K562 (cell line): ENCODE measurements around the gene LCP2. TPM values are rescaled to one million over a fixed set of nuclear protein-coding genes. Genes with fewer than 3 reads are reported as not detected.
A peak's percentile ranks its signal among the peaks of the same experiment; 100 is the strongest.

Experiments used
- CHD7 ChIP-seq: fragments of 200-600 bp; sonication (generic); IDR thresholded peaks from one replicate; pipeline ENCODE4 v1.6.1; 2012; ENCODE audit warnings: mild to moderate bottlenecking, low read depth, low read length, inconsistent platforms
- POLR3G ChIP-seq: IDR thresholded peaks from 2 replicates; pipeline ENCODE4 v1.6.1; 2011; ENCODE audit not compliant: insufficient read length, insufficient replicate concordance; ENCODE audit errors: extremely low read depth
- TRIM28 ChIP-seq: fragments of 450-650 bp; IDR thresholded peaks from 2 replicates; pipeline ENCODE4 v1.6.1; 2017
- polyA plus RNA-seq, 8 experiments: library from polyadenylated mRNA; depleted of rRNA in 4 of 8; stranded (reverse) in 5 of 8; unstranded in 3 of 8; fragments of >200 nt; fragmentation: Nextera tagmentation in 2 of 8; fragmentation: Illumina TruSeq in 1 of 8; extraction: Ambion mirVana in 2 of 8; extraction: Trizol in 1 of 8; gene quantifications; 2 replicates each; pipeline versions ENCODE4 v1.2.1 to v1.2.3, GENCODE V29; 2011 to 2014; ENCODE audit warnings: inconsistent platforms in 1 of 8, missing spikeins in 1 of 8
- total RNA-seq, 7 experiments: library from RNA; depleted of rRNA in 6 of 7; stranded (reverse); fragments of >200 nt in 6 of 7; fragmentation: Illumina TruSeq in 2 of 7; extraction: Trizol in 2 of 7; gene quantifications; 2 replicates each; pipeline versions ENCODE4 v1.2.1 to v1.2.3, GENCODE V29; 2011 to 2021; ENCODE audit warnings: low replicate concordance in 1 of 7

Gene LCP2
- total and polyA plus RNA-seq, 9 of the 15 experiments (the other 6 are each of a cell fraction or from before 2014, with no cell fraction given), result 4.0 to 31.3 (median 14.6) TPM

DNA sequence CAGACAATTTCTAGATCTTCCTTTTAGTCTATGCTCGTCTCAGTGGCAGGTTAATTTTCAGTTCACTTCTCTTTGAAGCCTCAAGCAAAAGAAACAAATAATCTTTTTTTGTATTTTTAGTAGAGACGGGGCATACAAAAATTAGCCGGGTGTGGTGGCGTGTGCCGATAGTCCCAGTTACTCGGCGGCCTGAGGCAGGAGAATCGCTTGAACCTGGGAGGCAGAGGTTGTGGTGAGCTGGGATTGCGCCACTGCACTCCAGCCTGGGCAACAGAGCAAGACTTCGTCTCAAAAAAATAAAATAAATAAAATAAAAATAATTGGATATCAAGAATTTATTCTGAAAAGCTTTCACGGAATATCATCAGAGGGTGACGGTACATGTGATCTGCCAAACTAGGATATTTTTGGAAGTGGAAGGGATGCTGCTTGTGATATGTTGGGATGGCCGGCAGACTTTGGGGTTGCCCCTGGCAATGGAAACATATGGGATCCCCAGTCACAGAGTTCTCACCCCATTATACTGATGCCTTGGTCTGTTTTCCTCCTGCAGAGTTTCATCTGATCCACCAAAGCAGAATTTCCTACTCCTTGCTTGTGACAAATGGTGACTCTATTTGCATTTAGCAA lies 7.6 kb upstream of the LCP2 start (continued):
- TF ChIP-seq POLR3G, result no peak
- no peak for TF ChIP-seq CHD7
- TF ChIP-seq TRIM28, result peak; percentile 44; the same call in 1 of the 2 replicates
